ENCODE results near the gene SLC26A11.
"Not testable (repeated sequence)": the region's sequence is repeated elsewhere in the genome, so short reads cannot be mapped to it uniquely, and the experiment has no call there.

SLC26A11 gene

DNA sequence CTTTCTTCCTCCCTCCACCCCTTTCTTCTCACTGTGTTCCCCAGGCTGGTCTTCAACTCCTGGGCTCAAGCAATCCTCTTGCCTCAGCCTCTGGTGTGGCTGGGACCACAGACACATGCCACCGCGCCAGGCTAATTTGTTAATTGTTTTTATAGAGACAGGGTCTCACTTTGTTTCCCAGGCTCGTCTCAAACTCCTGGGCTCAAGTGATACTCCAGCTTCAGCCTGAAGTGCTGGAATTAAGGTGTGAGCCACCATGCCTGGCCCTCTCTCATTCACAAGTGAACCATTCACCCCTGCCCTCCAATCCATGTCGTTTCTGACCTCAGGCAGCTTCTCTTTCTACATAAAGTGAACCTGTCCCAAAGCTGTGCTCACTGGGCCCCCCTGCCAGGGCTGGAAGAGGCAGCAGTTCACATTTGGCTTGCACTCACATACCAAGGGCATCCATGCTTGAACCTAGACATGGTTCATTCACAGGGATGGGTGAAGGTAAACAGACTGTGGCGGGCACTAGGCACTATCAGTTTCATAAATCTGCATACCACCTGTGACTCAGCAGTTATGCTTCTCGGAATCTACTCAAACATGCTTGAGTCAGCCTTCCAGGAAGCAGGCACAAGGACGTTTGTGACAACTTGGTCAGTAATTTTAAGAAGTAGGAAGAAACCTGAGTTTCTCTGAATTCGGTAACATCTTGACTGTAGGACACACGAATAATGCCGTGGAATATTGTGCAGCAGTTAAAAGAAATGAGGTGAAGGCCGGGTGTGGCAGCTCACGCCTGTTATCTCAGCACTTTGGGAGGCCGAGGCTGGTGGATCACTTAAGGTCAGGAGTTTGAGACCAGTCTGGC lies 34.4 kb downstream of the SLC26A11 start:
- DNase-seq (ENCODE audit: low read depth in 1 of 2, low spot score in 1 of 2) = peak; percentile 25 to 50
- no peak for TF ChIP-seq SPI1 (IDR thresholded peaks at IDR 0.05; ENCODE audit: borderline replicate concordance, low read depth)
- no peak for TF ChIP-seq POLR2AphosphoS5 (IDR thresholded peaks at IDR 0.05; ENCODE audit: low read depth)
- TF ChIP-seq, protein P1, sequence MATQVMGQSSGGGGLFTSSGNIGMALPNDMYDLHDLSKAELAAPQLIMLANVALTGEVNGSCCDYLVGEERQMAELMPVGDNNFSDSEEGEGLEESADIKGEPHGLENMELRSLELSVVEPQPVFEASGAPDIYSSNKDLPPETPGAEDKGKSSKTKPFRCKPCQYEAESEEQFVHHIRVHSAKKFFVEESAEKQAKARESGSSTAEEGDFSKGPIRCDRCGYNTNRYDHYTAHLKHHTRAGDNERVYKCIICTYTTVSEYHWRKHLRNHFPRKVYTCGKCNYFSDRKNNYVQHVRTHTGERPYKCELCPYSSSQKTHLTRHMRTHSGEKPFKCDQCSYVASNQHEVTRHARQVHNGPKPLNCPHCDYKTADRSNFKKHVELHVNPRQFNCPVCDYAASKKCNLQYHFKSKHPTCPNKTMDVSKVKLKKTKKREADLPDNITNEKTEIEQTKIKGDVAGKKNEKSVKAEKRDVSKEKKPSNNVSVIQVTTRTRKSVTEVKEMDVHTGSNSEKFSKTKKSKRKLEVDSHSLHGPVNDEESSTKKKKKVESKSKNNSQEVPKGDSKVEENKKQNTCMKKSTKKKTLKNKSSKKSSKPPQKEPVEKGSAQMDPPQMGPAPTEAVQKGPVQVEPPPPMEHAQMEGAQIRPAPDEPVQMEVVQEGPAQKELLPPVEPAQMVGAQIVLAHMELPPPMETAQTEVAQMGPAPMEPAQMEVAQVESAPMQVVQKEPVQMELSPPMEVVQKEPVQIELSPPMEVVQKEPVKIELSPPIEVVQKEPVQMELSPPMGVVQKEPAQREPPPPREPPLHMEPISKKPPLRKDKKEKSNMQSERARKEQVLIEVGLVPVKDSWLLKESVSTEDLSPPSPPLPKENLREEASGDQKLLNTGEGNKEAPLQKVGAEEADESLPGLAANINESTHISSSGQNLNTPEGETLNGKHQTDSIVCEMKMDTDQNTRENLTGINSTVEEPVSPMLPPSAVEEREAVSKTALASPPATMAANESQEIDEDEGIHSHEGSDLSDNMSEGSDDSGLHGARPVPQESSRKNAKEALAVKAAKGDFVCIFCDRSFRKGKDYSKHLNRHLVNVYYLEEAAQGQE (IDR thresholded peaks at IDR 0.05; ENCODE audit: insufficient replicate concordance, low read depth) = no peak
- TF ChIP-seq GABPA (IDR thresholded peaks at IDR 0.05; ENCODE audit: low read depth) = no peak
- TF ChIP-seq CTCF (IDR thresholded peaks at IDR 0.05; ENCODE audit: insufficient read depth, low read length) = no peak
- Histone ChIP-seq H3K4me3 (replicated peaks; ENCODE audit: insufficient read depth, low read length) (no peak overlapping the region), H3K27me3 (ENCODE audit: insufficient read depth, poor library complexity, severe bottlenecking) (no peaks in the 10 kb centered on the region), H3K27ac (replicated peaks) (no peak overlapping the region)

GRCh38 chr17:80256034-80256350 lies 35.8 kb downstream of the SLC26A11 start:
- Histone ChIP-seq H3K27me3 (ENCODE audit: insufficient read depth, poor library complexity, severe bottlenecking) (no peaks in the 10 kb centered on the region), H3K4me3 (replicated peaks; ENCODE audit: insufficient read depth, low read length) (no peak overlapping the region), H3K27ac (replicated peaks) (no peak overlapping the region)
- no peak for DNase-seq (ENCODE audit: low read depth in 1 of 2, low spot score in 1 of 2)
- TF ChIP-seq POLR2AphosphoS5 (IDR thresholded peaks at IDR 0.05; ENCODE audit: low read depth) (no peak), CTCF (IDR thresholded peaks at IDR 0.05; ENCODE audit: insufficient read depth, low read length) (no peak), GABPA (IDR thresholded peaks at IDR 0.05; ENCODE audit: low read depth) (no peak), SPI1 (IDR thresholded peaks at IDR 0.05; ENCODE audit: borderline replicate concordance, low read depth) (no peak)
- TF ChIP-seq, protein P1 (IDR thresholded peaks at IDR 0.05; ENCODE audit: insufficient replicate concordance, low read depth) = no peak

- no peaks in the 10 kb centered on the region for H3K27me3 ChIP-seq (ENCODE audit: insufficient read depth, poor library complexity, severe bottlenecking)
- DNase-seq (ENCODE audit: low read depth in 1 of 2, low spot score in 1 of 2) = no peak
- no peak overlapping the region for H3K4me3 ChIP-seq (replicated peaks; ENCODE audit: insufficient read depth, low read length)
- TF ChIP-seq SPI1 (IDR thresholded peaks at IDR 0.05; ENCODE audit: borderline replicate concordance, low read depth) = no peak
- no peak for TF ChIP-seq CTCF (IDR thresholded peaks at IDR 0.05; ENCODE audit: insufficient read depth, low read length)
- no peak for TF ChIP-seq GABPA (IDR thresholded peaks at IDR 0.05; ENCODE audit: low read depth)
- TF ChIP-seq POLR2AphosphoS5 (IDR thresholded peaks at IDR 0.05; ENCODE audit: low read depth) = no peak
- TF ChIP-seq, protein P1 (IDR thresholded peaks at IDR 0.05; ENCODE audit: insufficient replicate concordance, low read depth) = no peak
- H3K27ac ChIP-seq (replicated peaks) = no peak overlapping the region
Observed at GRCh38 chr17:80257716-80258213, 37.5 kb downstream of the SLC26A11 start.

DNA sequence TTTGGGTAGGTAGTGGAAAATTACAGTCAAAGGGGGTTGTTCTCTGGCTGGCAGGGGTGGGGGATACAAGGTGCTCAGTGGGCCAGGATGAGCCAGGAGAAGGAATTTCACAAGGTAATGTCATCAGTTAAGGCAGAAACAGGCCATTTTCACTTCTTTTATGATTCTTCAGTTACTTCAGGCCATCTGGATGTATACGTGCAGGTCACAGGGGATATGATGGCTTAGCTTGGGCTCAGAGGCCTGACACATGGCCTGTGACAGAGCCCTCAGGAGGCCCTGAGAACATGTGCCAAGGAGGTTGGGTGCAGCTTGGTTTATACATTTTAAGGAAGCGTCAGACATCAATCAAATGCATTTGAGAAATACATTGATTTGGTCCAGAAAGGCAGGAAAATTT lies 38.1 kb downstream of the SLC26A11 start:
- H3K27me3 ChIP-seq (ENCODE audit: insufficient read depth, poor library complexity, severe bottlenecking); DNase-seq (ENCODE audit: low read depth in 1 of 2, low spot score in 1 of 2); H3K27ac ChIP-seq (replicated peaks); H3K4me3 ChIP-seq (replicated peaks; ENCODE audit: insufficient read depth, low read length): not testable (repeated sequence)
